ENCODE measurements around the gene AP1S3. TPM values are rescaled to one million over a fixed set of nuclear protein-coding genes. Genes with fewer than 3 reads are reported as not detected.
A peak's percentile ranks its signal among the peaks of the same experiment; 100 is the strongest.

The AP1S3 gene
- total and polyA plus RNA-seq, 2 donors (not counting 3 experiments of a cell fraction or from before 2014, with no cell fraction given): 0.69 to 3.8 TPM

- Histone ChIP-seq H3K36me3 (ENCODE audit: control insufficient read depth in 2 of 2, extremely low read depth in 1 of 2, insufficient read depth in 2 of 2, low read length in 2 of 2) (peaks cover 0 to 3% of the 10 kb centered on the region in 2 experiments), H3K27ac (ENCODE audit: insufficient read depth, low read depth, low read length) (no peak overlapping the region), H3K4me1 (ENCODE audit: control insufficient read depth, extremely low read depth, insufficient read depth, low read length) (no peaks in the 10 kb centered on the region), H3K9me3 (replicated peaks; ENCODE audit: control insufficient read depth, insufficient read depth, low read length) (no peaks in the 10 kb centered on the region), H3K9ac (replicated peaks; ENCODE audit: extremely low read depth, insufficient read depth, low read length) (no peak overlapping the region), H3K4me2 (ENCODE audit: insufficient read depth, low read length) (no peak overlapping the region), H3K9me1 (replicated peaks; ENCODE audit: control insufficient read depth, extremely low read depth, insufficient read depth, low read length) (no peaks in the 10 kb centered on the region), H4K20me1 (replicated peaks; ENCODE audit: control insufficient read depth, extremely low read depth, insufficient read depth, low read length) (no peaks in the 10 kb centered on the region), H3K27me3 (ENCODE audit: control insufficient read depth in 2 of 2, insufficient read depth in 2 of 2, low read length in 2 of 2) (no peaks in the 10 kb centered on the region), H3K4me3 (replicated peaks in 1 of 3; ENCODE audit: insufficient read depth in 1 of 3, low read depth in 1 of 3, low read length in 3 of 3) (no peak overlapping the region), H2AFZ (ENCODE audit: low read depth, low read length) (no peak overlapping the region), H3K79me2 (ENCODE audit: control insufficient read depth, insufficient read depth, low read length) (no peaks in the 10 kb centered on the region)
- ChIA-PET POLR2A (no interaction called here), CTCF (no interaction called here)
- TF ChIP-seq GATA2 (IDR thresholded peaks at IDR 0.05; ENCODE audit: insufficient read depth, insufficient read length, low read depth, low read length) (no peak), EZH2 (IDR thresholded peaks at IDR 0.05; ENCODE audit: borderline replicate concordance, low read depth, low read length, severe bottlenecking) (no peak), MYC (IDR thresholded peaks at IDR 0.05; ENCODE audit: low read depth, low read length) (no peak), POLR2A (IDR thresholded peaks at IDR 0.05; ENCODE audit: low read depth, low read length) (no peak), JUN (IDR thresholded peaks at IDR 0.05; ENCODE audit: borderline replicate concordance, insufficient read depth, insufficient read length, low read depth) (no peak), FOS (IDR thresholded peaks at IDR 0.05; ENCODE audit: borderline replicate concordance, insufficient read depth, low read length) (no peak), MAX (IDR thresholded peaks at IDR 0.05; ENCODE audit: insufficient read depth, insufficient read length) (no peak), POLR2AphosphoS5 (IDR thresholded peaks at IDR 0.05; ENCODE audit: insufficient read depth, low read depth, low read length) (no peak)
- TF ChIP-seq, protein P1, sequence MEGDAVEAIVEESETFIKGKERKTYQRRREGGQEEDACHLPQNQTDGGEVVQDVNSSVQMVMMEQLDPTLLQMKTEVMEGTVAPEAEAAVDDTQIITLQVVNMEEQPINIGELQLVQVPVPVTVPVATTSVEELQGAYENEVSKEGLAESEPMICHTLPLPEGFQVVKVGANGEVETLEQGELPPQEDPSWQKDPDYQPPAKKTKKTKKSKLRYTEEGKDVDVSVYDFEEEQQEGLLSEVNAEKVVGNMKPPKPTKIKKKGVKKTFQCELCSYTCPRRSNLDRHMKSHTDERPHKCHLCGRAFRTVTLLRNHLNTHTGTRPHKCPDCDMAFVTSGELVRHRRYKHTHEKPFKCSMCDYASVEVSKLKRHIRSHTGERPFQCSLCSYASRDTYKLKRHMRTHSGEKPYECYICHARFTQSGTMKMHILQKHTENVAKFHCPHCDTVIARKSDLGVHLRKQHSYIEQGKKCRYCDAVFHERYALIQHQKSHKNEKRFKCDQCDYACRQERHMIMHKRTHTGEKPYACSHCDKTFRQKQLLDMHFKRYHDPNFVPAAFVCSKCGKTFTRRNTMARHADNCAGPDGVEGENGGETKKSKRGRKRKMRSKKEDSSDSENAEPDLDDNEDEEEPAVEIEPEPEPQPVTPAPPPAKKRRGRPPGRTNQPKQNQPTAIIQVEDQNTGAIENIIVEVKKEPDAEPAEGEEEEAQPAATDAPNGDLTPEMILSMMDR (IDR thresholded peaks at IDR 0.05; ENCODE audit: extremely low read depth in 1 of 2, insufficient read depth in 1 of 2, low read depth in 1 of 2, low read length in 2 of 2): no peak
- intact Hi-C loops (cut with micrococcal nuclease) (no loop called here), dilution Hi-C loops (cut with MboI; ENCODE audit: extremely low pct_ligation_motif_present, low sequenced_read_pairs) (no loop called here)
- no TSS peak for BruUV-seq (replicated peaks)
- peak; percentile 24 for FAIRE-seq
- DNase-seq (ENCODE audit: low read depth, low spot score): no peak
Measured at GRCh38 chr2:223865907-223866508, 28.6 kb upstream of the AP1S3 start.
